Ectodermal cell (in vitro differentiated cells): ENCODE measurements around the gene R3HDM1.
"Not testable (repeated sequence)": the region's sequence is repeated elsewhere in the genome, so short reads cannot be mapped to it uniquely, and the experiment has no call there.

Experiments used
- H3K27ac ChIP-seq: 2 replicates; pipeline ENCODE4 v1.7.0; 2013; ENCODE audit warnings: mild to moderate bottlenecking, low read depth, low read length; ENCODE audit not compliant: insufficient read depth, poor library complexity, severe bottlenecking
- H3K27me3 ChIP-seq: 2 replicates; pipeline ENCODE4 v1.7.0; 2013; ENCODE audit warnings: mild to moderate bottlenecking, low read length; ENCODE audit not compliant: insufficient read depth, control insufficient read depth, poor library complexity, severe bottlenecking
- H3K36me3 ChIP-seq: one replicate; pipeline ENCODE4 v1.7.0; 2013; ENCODE audit warnings: low read length; ENCODE audit not compliant: control insufficient read depth, insufficient read depth
- H3K4me1 ChIP-seq: one replicate; pipeline ENCODE4 v1.7.0; 2013; ENCODE audit warnings: low read length; ENCODE audit not compliant: control insufficient read depth, insufficient read depth
- H3K4me3 ChIP-seq: 2 replicates; pipeline ENCODE4 v1.7.0; 2013; ENCODE audit warnings: low read depth, low read length, control low read depth; ENCODE audit not compliant: insufficient read depth
- H3K9me3 ChIP-seq: 2 replicates; pipeline ENCODE4 v1.7.0; 2013; ENCODE audit warnings: mild to moderate bottlenecking, low read length, moderate library complexity; ENCODE audit not compliant: control insufficient read depth
- WGBS, 2 experiments: methylation state at CpG; one replicate each; pipeline ENCODE4 v1.1.7; 2013; ENCODE audit warnings: missing lambda C conversion rate in 2 of 2; 5-methylcytosine and 5-hydroxymethylcytosine counted together

The R3HDM1 gene

DNA sequence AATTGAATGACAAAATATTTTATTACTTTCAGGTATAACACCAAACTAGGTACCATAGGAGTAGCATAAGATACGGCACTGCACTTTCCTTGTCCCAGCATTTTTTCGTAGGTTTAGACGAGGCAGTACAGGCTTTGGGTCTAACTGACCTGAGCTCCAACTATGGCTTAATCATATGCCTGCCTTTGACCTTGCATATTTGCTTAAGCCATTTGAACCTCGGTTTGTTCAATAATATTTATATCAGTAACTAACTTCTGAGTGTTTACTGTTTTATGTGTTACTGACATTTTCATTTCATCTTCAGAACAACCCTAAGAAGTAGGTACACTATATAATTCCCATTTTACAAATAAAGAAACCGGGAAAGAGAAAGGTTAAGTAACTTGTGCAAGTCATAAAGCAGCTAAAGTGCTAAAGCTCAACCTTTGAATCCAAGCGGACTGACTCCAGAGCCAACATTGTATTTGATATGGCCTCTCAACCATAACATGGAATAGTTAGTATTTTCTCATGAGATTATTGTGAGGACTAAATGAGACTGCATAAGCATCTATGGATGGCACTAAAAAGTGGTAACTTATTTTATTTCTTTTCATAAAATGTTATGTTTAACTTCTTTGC is 104.0 kb downstream of the R3HDM1 start:
- H3K36me3 ChIP-seq = no peaks in the 10 kb centered on the region

DNA sequence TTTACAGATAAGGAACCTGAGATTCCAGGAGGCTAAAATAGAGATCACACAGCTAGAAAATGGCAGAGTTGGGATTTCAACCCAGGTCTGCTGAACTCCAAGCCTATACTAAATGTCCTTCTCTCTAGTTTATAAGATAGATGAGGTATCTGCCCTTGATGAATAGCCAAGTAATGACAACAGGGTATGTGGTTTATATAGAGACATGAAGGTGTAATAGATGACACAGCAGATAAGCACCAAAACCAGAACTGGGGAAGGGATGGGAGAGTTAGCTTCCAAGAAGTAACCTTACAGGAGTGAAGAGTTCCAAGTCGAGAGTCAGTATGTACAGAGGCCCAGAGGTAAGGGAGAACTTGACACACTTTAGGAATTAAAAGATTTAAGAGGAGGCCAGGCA is 105.7 kb downstream of the R3HDM1 start:
- Histone ChIP-seq H3K27me3 (no peaks in the 10 kb centered on the region), H3K4me3 (no peak overlapping the region), H3K27ac (no peak overlapping the region), H3K4me1 (no peaks in the 10 kb centered on the region), H3K36me3 (peaks cover 3% of the 10 kb centered on the region), H3K9me3 (no peaks in the 10 kb centered on the region)
- WGBS, 2 experiments = 90% methylated on average over 1 of the region's 1 CpG

More for the DNA sequence above, 104.0 kb downstream of the R3HDM1 start:
- WGBS, 2 experiments = 97 to 98% methylated on average over 5 of the region's 6 CpGs
- Histone ChIP-seq H3K4me1 (no peaks in the 10 kb centered on the region), H3K27me3 (no peaks in the 10 kb centered on the region), H3K27ac (no peak overlapping the region), H3K4me3 (no peak overlapping the region), H3K9me3 (no peaks in the 10 kb centered on the region)

DNA sequence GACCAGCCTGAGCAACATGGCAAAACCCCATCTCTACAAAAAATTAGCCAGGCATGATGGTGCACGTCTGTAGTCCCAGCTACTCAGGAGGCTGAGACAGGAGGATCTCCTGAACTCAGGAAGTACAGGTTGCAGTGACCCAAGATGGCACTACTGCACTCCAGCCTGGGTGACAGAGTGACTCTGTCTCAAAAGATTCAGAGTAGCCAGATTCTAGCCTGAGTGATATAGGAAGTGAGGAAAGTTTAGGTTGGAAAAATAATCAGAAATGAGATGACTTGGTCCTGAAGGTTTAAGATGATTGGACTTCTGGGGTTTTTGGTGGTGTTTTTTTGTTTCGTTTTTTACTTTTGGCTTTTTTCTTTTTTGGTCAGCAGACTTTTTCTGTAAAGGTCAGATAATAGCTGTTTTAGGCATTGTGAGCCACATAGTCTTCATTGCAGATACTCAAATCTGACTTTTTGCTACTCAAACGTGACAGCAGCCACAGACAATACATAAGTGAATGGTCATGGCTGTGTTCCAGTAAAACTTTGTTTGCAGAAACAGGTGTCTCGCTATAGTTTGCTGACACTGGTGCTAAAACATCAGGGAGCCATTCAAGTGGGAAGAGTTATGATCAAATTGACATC is 106.3 kb downstream of the R3HDM1 start:
- 90 to 94% methylated on average over 4 of the region's 4 CpGs for WGBS, 2 experiments
- Histone ChIP-seq H3K9me3 (no peaks in the 10 kb centered on the region), H3K4me3 (no peak overlapping the region), H3K27ac (no peak overlapping the region), H3K27me3 (no peaks in the 10 kb centered on the region), H3K4me1 (no peaks in the 10 kb centered on the region), H3K36me3 (peaks cover 3% of the 10 kb centered on the region)

DNA sequence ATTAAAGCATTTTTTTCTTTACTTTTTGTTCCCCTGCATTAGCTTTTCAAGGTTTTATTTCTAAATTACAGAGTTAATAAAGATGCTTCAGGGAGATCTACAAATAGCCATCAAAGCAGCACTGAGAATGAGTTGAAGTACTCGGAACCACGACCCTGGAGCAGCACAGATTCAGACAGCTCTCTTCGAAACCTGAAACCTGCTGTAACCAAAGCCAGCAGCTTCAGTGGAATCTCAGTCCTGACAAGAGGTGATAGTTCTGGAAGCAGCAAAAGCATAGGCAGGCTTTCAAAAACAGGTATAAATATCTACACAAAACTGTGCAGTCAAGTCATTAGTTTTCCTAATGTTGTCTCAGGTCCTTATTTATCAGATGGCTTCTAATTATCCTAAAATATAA is 107.5 kb downstream of the R3HDM1 start:
- H3K4me1 ChIP-seq = no peaks in the 10 kb centered on the region
- no peaks in the 10 kb centered on the region for H3K9me3 ChIP-seq
- H3K27ac ChIP-seq = no peak overlapping the region
- peaks cover 4% of the 10 kb centered on the region for H3K36me3 ChIP-seq
- no peaks in the 10 kb centered on the region for H3K27me3 ChIP-seq
- no peak overlapping the region for H3K4me3 ChIP-seq
- 83 to 89% methylated on average over 3 of the region's 3 CpGs for WGBS, 2 experiments

DNA sequence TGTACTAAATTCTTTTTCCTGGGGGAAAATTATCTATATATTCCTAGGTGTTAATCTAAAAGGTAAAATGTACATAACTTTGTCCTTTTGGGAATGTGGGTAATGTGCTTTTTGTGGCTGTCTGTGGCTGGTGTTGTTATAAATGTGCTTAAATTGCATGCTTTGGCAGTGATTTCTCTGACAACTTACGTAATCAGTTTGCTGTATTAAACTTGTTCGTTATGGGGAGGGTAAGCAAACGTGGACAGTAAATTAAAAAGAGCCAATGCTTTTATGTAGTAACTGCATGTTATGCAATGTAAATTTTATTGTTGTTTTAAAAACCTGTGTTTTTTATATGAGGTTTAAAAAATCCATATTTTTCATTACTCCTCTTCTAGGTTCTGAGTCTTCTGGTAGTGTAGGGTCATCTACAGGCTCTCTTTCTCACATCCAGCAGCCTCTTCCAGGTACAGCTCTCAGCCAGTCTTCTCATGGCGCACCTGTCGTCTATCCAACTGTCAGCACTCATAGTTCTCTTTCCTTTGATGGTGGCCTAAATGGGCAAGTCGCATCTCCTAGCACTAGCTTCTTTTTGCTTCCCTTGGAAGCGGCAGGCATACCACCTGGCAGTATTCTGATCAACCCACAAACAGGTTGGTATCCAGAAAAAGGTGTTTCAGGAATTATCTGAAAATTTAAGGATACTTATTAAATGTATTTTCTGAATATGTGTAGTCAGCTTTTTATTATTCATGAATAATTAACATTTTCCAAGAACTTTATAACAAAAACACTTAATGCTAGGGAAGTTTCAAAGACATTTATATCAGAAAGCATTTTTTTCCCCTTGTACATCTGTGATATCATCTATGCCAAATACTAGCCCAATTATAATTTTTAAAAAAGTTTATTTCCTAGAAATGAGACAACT is 110.1 kb downstream of the R3HDM1 start:
- H3K4me3 ChIP-seq = no peak overlapping the region
- H3K4me1 ChIP-seq = no peaks in the 10 kb centered on the region
- no peaks in the 10 kb centered on the region for H3K27me3 ChIP-seq
- H3K27ac ChIP-seq = no peak overlapping the region
- H3K36me3 ChIP-seq = peaks cover 18% of the 10 kb centered on the region
- 96 to 97% methylated on average over 7 of the region's 7 CpGs for WGBS, 2 experiments
- no peaks in the 10 kb centered on the region for H3K9me3 ChIP-seq

DNA sequence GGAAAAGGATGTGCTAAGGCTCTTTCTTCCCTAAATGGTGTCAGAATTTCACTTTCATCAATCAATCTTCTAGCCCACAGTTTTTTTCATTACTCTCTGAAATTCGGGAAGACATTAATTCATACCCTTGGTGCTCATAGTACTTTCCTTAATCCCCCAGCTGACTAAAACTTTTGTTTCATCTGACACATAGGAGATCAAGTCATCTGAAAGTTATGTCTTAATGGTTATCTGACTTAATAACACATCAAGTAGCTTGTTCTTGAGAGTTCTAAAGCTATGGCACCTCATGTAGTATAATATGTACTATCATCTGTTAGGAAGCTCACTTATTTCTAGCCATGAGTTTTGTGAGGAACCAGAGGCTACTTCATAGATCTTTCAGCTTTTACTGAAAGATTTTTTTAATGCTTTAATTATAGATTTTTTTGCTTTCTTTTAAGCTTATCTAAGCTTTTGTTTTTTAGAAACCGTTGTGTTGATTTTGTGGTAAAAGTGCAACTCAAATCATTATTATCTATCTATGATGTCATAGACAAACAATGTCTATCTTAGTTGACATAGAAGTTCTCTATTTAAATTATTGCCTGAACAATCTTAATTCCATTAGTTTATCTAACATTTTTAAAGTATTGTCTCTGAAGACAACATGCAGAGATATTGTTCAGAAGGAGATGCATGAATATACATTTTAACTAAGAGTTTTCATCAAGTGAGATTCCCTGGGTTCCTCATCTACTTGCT is 116.7 kb downstream of the R3HDM1 start:
- 86 to 100% methylated on average over 1 of the region's 2 CpGs for WGBS, 2 experiments
- Histone ChIP-seq H3K4me3 (no peak overlapping the region), H3K4me1 (no peaks in the 10 kb centered on the region), H3K36me3 (peaks cover 28% of the 10 kb centered on the region), H3K27ac (no peak overlapping the region), H3K27me3 (no peaks in the 10 kb centered on the region), H3K9me3 (no peaks in the 10 kb centered on the region)

DNA sequence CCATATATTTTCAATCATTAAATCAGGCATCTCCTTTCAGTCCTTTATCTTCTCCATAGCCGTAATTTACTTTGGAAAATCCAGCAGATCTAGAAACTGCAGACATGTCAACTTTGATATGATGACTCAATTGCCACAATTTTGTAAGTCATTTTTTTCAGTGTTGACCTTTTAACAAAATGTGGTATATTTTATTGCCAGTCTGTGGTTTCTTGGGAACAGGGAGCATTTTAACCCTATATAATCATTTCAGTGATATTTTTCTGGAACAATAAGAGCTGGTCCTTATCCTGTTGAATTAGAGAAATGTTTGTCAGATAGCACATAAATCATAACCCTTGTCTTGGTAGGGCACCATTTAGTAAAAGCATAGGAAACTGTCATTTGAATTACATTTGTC is 119.4 kb downstream of the R3HDM1 start:
- H3K36me3 ChIP-seq = peaks cover 24% of the 10 kb centered on the region
- no peaks in the 10 kb centered on the region for H3K4me1 ChIP-seq
- H3K27me3 ChIP-seq = no peaks in the 10 kb centered on the region
- no peak overlapping the region for H3K27ac ChIP-seq
- no peak overlapping the region for H3K4me3 ChIP-seq
- no peaks in the 10 kb centered on the region for H3K9me3 ChIP-seq
- WGBS, 2 experiments = 88 to 100% methylated on average over 1 of the region's 1 CpG

DNA sequence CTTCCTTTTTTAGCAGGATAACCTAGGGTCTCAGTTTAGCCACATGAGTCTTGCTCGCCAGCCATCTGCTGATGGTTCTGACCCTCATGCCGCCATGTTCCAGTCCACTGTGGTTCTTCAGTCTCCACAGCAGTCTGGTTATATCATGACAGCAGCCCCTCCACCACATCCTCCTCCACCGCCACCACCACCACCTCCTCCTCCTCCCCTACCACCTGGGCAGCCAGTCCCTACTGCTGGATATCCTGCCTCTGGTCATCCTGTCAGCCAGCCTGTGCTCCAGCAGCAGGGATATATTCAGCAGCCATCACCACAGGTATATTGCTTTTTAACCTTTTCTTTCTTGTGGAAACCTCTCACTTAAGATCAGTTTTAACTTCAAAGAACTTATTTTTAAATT is 120.4 kb downstream of the R3HDM1 start:
- no peak overlapping the region for H3K4me3 ChIP-seq
- no peaks in the 10 kb centered on the region for H3K4me1 ChIP-seq
- 92 to 94% methylated on average over 3 of the region's 3 CpGs for WGBS, 2 experiments
- no peaks in the 10 kb centered on the region for H3K9me3 ChIP-seq
- H3K27me3 ChIP-seq = no peaks in the 10 kb centered on the region
- H3K27ac ChIP-seq = no peak overlapping the region
- H3K36me3 ChIP-seq = peaks cover 20% of the 10 kb centered on the region

DNA sequence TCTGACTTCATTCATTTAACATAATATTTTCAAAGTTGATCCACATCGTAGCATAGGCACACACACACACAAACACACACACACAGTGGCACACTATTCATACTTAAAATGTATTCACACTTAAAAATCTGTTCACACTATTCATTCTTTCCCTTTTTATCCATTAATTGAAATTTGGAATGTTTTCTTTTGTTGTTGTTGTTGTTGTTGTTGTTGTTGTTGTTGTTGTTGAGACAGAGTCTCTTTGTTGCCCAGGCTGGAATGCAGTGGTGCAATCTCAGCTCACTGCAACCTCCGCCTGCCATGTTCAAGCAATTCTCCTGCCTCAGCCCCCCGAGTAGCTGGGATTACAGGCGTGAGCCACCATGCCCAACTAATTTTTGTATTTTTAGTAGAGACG is 123.0 kb downstream of the R3HDM1 start:
- not testable (repeated sequence) for H3K4me1 ChIP-seq, H3K27me3 ChIP-seq, H3K27ac ChIP-seq, H3K4me3 ChIP-seq, H3K9me3 ChIP-seq
- peaks cover 13% of the 10 kb centered on the region for H3K36me3 ChIP-seq
- 87 to 95% methylated on average over 5 of the region's 5 CpGs for WGBS, 2 experiments
